ENCODE data around the gene ZNF426.
"Not testable (repeated sequence)": the region's sequence is repeated elsewhere in the genome, so short reads cannot be mapped to it uniquely, and the experiment has no call there.

The ZNF426 gene

DNA sequence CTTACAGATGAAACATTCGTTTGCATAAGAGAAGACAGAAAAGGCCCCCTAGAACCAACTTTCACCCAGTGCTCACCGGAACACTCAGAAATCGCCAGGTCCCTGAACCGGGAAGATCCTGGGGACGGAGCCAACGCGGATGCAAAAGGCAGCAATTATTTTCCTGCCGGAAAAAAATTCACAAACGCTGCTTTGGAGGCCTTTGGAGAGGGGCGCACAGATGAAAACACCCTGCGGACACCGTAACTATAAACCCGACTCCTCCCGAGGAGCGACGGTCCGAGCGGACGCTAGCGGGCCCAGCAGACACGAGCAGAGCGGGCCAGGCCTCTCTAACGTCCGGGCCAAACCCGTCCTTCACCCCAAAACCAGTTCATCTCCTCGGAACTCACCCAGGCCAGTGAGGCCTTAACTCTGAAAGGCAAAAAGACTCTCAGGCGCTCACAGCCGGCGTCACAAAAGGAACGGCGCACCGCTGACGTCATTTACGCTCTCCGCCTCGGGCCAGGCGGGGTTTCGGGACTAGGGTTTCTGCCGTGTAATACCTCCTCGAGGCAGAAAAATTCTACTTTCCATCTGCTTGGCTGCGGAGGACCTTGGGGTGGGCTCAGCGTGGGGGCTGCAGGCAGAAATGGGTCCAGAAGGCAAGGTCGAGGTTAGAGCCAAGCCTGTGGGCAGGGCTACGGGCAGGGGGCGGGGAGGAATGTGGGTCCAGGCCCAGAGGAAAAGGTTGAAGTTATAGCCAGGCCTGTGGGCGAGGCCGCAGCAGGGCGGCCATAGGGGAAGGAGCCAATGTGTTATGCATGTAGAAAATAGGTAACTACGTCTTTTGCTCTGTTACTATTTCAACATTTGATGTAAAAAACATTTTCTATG is at the start of gene ZNF426:
Gene ZNF426, minus strand, starts transcription at position 463 of the 876 bp plus-strand sequence. CDS start 2,413 bp downstream, outside the sequence.
- peak; percentile 83 for DNase-seq (ENCODE audit: low spot score)

DNA sequence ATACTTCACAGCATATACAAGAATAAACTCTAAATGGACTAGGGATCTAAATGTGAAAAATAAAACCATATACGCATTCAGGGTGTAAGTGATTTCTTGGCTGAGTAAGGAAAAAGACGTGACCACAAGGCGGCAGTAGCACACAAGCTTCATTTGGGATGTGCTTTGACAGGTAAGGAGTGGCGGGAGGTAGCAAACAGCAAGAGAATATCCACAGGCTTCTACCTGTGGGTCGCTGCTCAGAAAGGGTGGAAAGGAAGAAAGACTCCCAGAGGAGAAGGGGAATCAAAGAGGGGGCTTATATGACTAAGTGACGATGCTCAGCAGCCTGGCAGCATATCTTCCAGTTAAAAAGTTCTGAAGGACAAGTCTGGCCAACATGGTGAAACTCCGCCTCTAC is 48.3 kb upstream of the ZNF426 start:
- DNase-seq (ENCODE audit: low spot score), result peak; percentile 85

- DNase-seq (ENCODE audit: low spot score), result peak; percentile 90
Measured at GRCh38 chr19:9584073-9584833, 45.8 kb upstream of the ZNF426 start, which contains the start of gene ZNF121. ZNF121 (minus strand) TSS chr19:9584504; CDS start chr19:9568097, 16,407 bp downstream.

DNA sequence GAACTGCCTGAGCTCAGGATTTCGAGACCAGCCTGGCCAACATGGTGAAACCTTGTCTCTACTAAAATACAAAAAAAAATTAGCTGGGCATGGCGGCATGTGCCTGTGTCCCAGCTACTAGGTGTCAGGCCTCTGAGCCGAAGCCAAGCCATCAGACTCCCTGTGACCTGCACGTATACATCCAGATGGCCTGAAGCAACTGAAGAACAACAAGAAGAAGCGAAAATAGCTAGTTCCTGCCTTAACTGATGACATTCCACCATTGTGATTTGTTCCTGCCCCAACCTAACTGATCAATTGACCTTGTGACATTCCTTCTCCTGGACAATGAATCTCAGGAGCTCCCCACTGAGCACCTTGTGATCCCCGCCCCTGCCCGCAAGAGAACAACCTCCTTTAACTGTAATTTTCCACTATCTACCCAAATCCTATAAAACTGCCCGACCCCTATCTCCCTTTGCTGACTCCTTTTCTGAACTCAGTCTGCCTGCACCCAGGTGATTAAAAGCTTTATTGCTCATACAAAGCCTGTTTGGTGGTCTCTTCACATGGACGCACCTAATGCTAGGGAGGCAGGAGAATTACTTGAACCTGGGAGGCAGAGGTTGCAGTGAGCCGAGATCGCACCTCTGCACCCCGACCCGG is 43.8 kb upstream of the ZNF426 start:
- DNase-seq (ENCODE audit: low spot score), result not testable (repeated sequence)

- no peak for DNase-seq (ENCODE audit: low spot score)
Measured at GRCh38 chr19:9580728-9581127, 42.3 kb upstream of the ZNF426 start.

GRCh38 chr19:9570255-9570654 is 31.8 kb upstream of the ZNF426 start:
- DNase-seq (ENCODE audit: low spot score), result no peak

DNA sequence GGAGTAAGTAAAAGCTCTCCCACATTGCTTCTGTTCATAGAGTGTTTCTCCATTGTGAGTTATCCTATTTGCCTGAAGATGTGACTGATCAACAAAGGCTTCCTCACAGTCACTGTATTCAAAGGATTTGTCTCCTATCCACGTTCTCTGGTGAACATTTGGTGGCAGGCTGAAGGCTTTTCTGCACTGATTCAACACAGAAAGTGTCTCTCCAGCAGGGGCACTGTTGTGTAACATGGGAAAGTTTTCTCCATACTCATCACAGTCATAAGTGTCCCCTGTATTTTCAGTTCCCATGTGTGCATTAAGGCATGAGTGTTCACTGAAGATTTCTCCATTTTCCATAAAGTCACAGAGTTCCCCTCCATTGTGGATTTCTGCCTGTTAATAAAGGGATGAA is 28.3 kb upstream of the ZNF426 start:
- no peak for DNase-seq (ENCODE audit: low spot score)

DNA sequence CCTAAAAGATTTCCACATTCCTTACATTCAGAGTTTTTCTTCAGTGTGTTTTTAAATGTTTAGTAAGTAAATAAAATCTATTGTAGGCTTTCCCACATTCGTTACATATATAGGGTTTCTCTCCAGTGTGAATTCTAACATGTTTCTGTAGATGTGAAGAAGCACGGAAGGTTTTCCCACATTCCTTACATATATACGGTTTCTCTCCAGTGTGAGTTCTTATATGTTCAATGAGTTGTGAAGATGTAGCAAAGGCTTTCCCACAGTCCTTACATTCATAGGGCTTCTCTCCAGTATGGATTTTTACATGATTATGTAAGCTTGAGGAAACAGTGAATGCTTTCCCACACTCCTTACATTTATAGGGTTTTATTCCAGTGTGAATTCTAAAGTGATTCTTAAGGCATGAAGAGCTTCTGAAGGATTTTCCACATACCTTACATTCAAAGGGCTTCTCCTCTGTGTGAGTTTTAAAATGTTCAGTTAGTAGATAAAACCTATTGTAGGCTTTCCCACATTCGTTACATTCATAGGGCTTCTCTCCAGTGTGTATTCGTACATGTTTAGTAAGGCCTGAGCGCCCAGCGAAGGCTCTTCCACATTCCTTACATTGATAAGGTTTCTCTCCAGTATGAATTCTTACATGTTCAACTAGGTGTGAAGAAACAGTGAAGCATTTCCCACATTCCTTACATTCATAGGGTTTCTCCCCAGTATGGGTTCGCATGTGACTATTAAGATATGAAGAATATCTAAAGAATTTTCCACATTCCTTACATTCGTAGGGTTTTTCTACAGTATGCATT is 27.7 kb upstream of the ZNF426 start:
- DNase-seq (ENCODE audit: low spot score), result peak; percentile 7

- no peak for DNase-seq (ENCODE audit: low spot score)
Measured at GRCh38 chr19:9552536-9553274, 14.3 kb upstream of the ZNF426 start.

DNA sequence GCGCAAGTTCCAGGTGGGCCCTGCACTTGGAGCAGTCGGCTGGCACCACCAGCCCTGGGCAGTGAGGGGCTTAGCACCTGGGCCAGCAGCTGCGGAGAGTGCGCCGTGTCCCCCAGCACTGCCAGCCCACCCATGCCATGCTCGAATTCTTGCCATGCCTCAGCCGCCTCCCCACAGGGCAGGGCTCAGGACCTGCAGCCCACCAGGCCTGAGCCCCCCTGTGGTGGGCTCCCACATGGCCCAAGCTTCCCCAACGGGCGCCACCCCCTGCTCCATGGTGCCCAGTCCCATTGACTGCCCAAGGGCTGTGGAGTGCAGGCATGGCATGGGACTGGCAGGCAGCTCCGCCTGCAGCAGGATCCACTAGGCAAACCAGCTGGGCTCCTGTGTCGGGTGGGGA is 9.4 kb upstream of the ZNF426 start:
- no peak for DNase-seq (ENCODE audit: low spot score)

GRCh38 chr19:9541281-9541680 is 2.8 kb upstream of the ZNF426 start:
- not testable (repeated sequence) for DNase-seq (ENCODE audit: low spot score)

DNA sequence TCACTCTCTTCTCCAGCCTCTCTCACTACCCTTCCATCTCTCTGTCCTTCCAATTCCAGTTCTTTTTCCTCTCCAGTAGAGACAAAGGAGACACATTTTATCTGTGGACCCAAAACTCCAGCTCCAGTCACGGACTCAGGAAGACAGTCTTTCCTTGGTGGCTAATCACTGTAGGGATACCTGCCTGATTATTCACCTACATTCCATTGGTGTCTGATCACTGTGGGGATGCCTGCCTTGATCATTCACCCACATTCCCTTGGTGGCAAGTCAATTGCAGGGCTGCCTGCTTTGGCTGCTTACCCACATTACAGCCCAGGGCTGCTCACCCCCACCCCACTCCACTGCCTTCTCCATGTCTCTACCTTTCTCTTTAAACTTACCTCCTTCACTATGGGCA is 1.5 kb upstream of the ZNF426 start:
- DNase-seq (ENCODE audit: low spot score), result not testable (repeated sequence)

- DNase-seq (ENCODE audit: low spot score), result not testable (repeated sequence)
Measured at GRCh38 chr19:9539201-9539600, 756 bp upstream of the ZNF426 start.

DNA sequence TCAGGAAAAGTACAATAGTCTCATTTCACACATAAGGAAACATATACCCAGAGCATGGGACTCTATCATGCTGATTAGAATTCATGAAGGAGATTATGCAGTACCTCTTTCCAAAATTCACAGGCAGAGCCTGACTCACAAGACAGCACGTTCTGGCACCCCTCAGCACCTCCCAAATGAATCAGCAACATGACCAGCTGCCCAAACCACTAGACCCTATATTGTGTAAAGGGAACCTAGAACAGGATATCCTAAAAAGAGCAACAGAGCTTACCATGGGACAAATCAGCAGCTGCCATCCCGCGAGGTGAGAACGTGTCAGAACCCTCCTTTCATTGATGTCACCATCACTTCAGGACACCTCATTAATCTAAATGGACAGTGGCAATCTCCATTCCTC is 2.5 kb downstream of the ZNF426 start:
- no peak for DNase-seq (ENCODE audit: low spot score)

DNA sequence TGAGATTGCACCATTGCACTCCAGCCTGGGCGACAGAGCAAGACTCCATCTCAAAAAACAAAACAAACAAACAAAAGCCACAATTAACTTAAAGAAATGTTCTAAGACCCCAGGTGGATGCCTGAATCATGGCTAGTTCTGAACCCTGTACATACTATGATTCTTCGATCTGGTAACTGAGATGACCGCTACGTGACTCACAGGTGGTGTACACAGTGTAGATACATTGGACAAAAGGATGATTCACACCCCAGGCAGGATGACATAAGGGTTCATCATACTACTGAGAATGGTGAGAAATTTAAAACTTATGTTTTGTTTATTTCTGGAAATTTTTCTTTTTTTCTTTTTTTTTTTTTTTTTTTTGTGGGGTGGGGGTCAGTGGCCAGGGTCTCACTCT is 6.5 kb downstream of the ZNF426 start:
- no peak for DNase-seq (ENCODE audit: low spot score)

DNA sequence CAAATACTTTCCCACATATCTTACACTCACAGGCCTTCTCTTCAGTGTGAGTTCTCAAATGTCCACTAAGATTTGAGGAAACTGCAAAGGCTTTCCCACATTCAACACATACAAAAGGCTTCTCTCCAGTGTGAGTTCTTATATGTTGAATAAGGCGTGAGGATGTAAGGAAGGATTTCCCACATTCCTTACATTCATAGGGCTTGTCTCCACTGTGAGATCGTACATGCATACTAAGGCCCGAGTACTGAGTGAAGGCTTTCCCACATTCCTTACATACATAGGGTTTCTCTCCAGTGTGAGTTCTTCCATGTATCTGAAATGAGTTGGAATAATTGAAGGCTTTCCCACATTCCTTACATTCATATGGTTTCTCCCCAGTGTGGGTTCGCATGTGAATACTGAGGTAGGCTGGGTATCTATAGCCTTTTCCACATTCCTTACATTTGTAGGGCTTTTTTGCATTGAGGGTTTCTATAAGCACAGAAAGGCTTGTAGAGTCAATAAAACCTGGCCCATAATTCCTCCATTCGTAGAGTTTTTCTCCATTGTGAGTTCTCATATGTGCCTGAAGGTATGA is 9.6 kb downstream of the ZNF426 start:
- no peak for DNase-seq (ENCODE audit: low spot score)

DNA sequence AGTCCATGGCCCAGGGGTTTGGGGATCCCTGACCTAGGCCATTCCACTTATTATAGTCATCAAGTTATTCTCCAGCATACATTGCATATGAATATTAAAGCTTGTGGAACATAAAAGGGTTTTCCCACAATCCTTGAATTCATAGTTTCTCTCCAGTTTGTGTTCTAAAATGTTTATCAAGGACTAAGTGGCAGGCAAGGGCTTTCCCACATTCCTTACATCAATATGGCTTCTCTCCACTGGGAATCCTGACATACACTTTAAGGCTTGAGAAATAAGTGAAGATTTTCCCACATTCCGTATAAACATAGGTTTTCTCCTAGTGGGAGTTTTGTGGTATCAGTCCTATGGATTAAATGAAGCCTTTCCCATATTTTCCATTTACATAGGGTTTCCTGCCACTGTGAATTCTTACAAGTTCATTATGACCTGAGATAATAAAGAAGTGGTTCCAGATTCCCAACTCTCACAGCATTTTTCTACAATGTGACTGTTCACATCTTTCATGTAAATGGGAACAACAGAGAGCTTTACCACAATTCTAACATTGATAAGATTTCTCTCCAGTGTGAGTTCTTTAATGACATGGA is 14.5 kb downstream of the ZNF426 start:
- no peak for DNase-seq (ENCODE audit: low spot score)

DNA sequence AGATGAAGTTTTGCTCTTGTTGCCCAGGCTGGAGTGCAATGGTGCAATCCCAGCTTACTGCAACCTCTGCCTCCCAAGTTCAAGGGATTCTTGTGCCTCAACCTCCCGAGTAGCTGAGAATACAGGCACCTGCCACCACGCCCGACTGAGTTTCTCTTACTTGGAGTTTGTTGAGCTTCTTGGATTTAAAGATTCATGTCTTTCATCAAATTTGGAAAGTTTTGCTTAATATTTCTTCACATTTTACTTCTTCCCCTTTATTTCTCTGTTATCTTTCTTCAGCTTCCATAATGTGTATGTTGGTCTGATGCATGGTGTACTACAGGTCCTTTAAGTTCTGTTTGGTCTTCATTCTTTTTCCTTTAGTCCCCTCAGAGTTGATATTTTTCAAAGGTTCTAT is 31.2 kb downstream of the ZNF426 start:
- no peak for DNase-seq (ENCODE audit: low spot score)

GRCh38 chr19:9500796-9501195 is 37.6 kb downstream of the ZNF426 start:
- DNase-seq (ENCODE audit: low spot score), result no peak
